ES-I3 (cell line): Measurements from ENCODE around the gene IRF4.
A peak's percentile ranks its signal among the peaks of the same experiment; 100 is the strongest.

ENCODE experiments used
- H3K36me3 ChIP-seq: 2 replicates; pipeline ENCODE4 v1.6.1; 2013; ENCODE audit warnings: mild to moderate bottlenecking, low read length, control low read depth, moderate library complexity; ENCODE audit not compliant: insufficient read depth
- H3K4me1 ChIP-seq: 2 replicates; pipeline ENCODE4 v1.6.1; 2013; ENCODE audit warnings: mild to moderate bottlenecking, control low read depth, low read length; ENCODE audit not compliant: insufficient read depth
- H3K9ac ChIP-seq: 2 replicates; pipeline ENCODE4 v1.6.1; 2013; ENCODE audit warnings: low read depth, mild to moderate bottlenecking, low read length, moderate library complexity
- H3K9me3 ChIP-seq: 2 replicates; pipeline ENCODE4 v1.6.1; 2013; ENCODE audit warnings: mild to moderate bottlenecking, low read length, moderate library complexity; ENCODE audit not compliant: control insufficient read depth, insufficient read depth

The IRF4 gene

DNA sequence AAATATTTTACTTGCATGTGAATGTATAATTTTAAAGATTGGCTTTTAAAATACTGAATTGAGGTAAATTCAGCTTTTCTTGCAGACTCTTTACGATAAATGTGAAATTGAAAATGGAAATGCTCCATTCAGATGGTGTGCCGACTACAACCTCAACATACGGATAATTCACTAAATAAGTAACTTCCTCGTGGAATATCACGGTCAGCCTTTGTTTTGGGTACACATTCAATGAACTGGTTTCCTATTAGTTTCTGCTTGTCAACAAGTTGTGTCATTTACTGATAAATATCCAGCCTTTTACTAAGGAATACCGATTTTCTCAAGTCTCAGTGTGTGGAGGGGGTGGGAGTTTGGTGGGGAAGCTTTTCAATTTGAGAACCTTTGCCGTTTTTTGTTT is 2.4 kb upstream of the IRF4 start:
- H3K9ac ChIP-seq = no peak overlapping the region

DNA sequence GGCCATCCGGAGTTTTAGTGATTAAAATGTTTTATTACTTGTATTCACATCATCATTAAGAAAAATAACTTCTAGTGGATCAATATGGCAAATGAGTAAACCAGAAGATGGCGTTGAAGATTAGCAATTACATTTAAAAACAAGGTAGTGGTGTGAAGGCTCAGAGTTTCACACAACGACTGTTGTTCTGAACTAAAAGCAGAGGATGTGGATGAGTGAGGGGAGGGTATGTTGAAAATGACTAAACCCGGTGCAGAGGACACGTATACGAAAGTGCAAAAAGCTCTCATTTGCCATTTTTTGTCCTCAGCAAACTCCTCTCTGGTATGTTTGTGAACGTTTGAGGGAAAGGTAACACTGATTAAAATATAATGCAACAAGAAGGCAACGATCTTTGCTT is 1.9 kb upstream of the IRF4 start:
- Histone ChIP-seq H3K9ac (no peak overlapping the region), H3K4me1 (no peaks in the 10 kb centered on the region), H3K9me3 (no peaks in the 10 kb centered on the region), H3K36me3 (no peaks in the 10 kb centered on the region)

More for the DNA sequence above, 2.4 kb upstream of the IRF4 start:
- Histone ChIP-seq H3K9me3 (no peaks in the 10 kb centered on the region), H3K4me1 (no peaks in the 10 kb centered on the region), H3K36me3 (no peaks in the 10 kb centered on the region)

DNA sequence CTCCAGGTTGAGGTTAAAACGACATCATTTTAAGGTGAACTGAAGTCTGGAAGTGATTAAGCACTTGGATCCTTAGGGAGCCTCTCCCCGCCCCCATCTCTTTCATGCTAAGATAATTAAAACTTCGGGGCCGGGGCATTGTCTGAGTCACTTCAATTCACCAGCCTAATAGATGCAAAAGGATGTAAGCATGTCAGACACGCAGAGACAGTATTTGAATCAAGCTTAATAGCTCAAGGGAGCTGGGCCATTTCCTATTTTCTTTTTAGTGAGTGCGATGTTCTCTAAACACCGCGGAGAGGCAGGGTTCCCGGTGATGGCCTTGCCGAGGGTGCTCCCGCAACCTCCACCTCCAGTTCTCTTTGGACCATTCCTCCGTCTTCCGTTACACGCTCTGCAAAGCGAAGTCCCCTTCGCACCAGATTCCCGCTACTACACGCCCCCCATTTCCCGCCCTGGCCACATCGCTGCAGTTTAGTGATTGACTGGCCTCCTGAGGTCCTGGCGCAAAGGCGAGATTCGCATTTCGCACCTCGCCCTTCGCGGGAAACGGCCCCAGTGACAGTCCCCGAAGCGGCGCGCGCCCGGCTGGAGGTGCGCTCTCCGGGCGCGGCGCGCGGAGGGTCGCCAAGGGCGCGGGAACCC is 516 bp upstream of the IRF4 start:
- Histone ChIP-seq H3K9ac (peak overlapping the region; percentile 49; the same call in 1 of the 2 replicates), H3K36me3 (no peaks in the 10 kb centered on the region), H3K9me3 (no peaks in the 10 kb centered on the region), H3K4me1 (no peaks in the 10 kb centered on the region)

DNA sequence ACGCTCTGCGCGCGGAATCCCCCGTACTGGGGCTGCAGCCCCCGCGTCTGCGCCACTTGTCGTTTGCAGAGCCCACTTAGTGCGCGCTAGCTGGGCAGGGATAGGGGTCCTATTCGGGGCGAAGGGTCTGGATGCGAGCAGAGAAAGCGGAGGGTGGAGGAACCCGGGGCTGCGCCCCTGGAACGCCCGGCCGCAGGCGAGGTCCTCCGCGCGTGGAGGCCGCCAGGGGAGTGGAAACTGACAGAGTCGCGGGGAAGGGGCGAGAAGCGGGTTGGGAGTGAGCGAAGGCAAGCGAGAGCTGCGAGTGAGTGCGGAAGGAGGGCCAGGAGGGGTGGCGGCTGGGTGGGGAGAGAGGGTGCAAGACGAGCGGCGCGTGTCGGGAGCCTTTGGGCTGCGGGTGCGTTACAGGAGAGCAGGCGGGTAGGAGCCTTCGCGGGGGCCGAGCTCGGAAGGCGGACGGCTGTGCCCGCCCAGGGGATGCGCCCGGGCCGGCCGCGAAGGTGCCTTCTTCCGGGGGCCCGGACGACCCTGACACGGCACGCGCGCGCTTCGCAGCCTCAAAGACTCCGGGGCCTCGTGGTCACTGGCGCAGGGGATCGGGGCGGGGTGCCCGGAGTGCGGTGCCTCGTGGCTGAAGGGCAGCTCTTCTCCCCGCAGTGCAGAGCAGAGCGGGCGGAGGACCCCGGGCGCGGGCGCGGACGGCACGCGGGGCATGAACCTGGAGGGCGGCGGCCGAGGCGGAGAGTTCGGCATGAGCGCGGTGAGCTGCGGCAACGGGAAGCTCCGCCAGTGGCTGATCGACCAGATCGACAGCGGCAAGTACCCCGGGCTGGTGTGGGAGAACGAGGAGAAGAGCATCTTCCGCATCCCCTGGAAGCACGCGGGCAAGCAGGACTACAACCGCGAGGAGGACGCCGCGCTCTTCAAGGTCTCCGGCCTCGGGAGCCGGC is 1.2 kb downstream of the IRF4 start:
- Histone ChIP-seq H3K4me1 (no peaks in the 10 kb centered on the region), H3K9ac (peak overlapping the region; percentile 59; the same call in 1 of the 2 replicates), H3K36me3 (no peaks in the 10 kb centered on the region)

DNA sequence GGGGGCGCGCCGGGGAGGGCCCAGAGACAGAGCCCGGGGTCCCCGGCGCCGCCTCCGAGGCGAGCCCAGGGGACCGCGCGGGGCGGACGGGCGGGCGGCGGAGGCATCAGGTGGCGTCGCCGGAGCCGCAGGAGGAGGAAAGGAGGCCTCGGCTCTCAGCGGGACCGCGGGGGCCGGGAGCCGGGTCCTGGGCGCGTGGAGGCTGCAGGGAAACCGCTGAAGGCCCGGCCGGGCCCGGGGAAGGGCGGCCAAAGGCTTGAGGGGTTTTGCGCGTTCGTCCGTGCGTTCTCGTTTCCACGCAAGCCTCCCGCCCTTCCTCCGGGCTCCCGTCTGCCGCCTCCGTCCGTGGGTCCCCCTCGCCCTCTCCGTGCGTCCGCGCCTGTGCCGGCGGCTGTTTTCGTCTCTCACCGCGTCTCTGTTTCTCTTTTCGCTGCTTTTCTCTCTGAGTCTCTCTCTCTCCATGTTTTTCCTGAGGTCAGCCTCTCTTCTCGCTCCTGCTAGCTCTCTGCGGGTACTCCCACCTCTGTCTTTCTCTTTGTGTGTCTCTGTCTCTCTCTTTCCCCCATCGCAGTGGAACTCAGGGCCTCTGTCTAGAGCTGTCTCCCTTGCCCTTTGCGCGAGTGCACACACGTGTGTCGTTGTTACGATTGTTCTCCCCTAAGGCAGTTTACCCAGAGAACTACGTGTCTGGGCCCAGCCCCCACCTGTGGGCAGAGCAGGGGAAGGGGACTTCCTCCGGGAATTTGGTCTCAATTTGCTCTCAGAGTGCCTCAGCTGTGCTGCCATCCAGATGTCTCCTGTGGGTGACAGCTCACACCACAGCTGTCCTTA is 2.1 kb downstream of the IRF4 start:
- no peaks in the 10 kb centered on the region for H3K9me3 ChIP-seq
- peak overlapping the region; percentile 59; the same call in 1 of the 2 replicates for H3K9ac ChIP-seq
- no peaks in the 10 kb centered on the region for H3K36me3 ChIP-seq
- no peaks in the 10 kb centered on the region for H3K4me1 ChIP-seq

More for the DNA sequence above, 1.2 kb downstream of the IRF4 start:
- H3K9me3 ChIP-seq = no peaks in the 10 kb centered on the region

DNA sequence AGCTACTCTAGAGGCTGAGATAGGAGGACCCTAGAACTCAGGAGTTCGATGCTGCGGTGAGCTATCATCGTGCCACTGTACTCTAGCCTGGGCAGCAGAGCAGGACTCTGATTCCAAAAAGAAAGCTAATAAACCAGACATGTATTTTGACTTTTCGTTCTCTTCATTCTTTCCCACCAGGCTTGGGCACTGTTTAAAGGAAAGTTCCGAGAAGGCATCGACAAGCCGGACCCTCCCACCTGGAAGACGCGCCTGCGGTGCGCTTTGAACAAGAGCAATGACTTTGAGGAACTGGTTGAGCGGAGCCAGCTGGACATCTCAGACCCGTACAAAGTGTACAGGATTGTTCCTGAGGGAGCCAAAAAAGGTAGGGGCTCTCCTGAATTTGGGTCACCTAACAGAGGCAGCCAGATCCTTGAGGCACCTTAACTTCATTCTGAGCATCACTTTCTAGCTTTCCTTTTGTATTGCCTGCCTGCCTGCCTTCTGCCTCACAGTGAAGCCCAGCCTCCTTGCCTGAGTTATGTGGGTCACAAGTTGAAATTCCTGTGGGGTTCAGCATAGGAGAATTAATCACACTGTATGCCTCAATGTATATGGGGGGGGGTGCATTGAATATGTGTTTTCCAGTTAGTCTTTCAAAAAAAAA is 3.2 kb downstream of the IRF4 start:
- H3K36me3 ChIP-seq = no peaks in the 10 kb centered on the region
- no peaks in the 10 kb centered on the region for H3K9me3 ChIP-seq
- H3K4me1 ChIP-seq = no peaks in the 10 kb centered on the region
- no peak overlapping the region for H3K9ac ChIP-seq

DNA sequence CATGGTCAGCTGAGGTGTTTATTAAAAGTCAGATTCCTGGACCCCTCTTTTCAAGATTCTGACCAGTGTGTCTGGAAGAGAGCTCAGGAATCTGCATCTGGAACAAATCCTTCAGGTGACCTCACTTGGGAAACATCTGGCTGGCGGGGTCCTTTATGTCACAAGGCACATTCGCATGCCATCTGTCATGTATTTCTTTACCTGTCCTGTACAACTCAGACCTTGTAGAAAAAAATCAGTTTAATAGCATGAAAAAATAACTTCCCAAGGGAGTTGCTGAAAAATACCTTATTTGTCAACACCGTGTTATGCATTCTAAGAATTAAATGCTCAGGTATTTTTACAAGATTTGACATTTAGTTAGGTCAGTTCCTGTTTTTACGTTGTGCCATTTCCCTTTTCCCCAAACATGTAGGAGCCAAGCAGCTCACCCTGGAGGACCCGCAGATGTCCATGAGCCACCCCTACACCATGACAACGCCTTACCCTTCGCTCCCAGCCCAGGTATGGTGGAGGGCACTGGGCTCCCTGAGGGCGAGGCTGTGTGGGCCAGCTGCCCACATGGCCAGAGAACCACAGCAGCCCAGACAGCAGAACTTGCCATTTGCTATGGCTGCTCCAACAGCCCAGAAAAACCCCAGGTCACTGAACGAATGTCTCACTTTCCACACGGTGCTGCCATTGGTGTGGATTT is 4.0 kb downstream of the IRF4 start:
- H3K9ac ChIP-seq = no peak overlapping the region
- no peaks in the 10 kb centered on the region for H3K36me3 ChIP-seq
- H3K4me1 ChIP-seq = no peaks in the 10 kb centered on the region
- H3K9me3 ChIP-seq = no peaks in the 10 kb centered on the region

DNA sequence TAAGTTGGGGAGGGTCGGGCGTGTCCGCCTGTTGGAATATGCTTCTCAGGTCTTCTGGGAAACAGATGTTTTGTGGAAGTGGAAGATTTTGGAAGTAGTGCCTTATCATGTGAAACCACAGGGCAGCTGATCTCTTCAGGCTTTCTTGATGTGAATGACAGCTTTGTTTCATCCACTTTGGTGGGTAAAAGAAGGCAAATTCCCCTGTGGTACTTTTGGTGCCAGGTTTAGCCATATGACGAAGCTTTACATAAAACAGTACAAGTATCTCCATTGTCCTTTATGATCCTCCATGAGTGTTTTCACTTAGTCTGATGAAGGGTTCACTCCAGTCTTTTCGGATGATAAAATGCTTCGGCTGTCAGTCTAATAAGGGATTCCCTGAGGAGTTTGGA is 4.6 kb downstream of the IRF4 start:
- Histone ChIP-seq H3K36me3 (no peaks in the 10 kb centered on the region), H3K9ac (no peak overlapping the region), H3K9me3 (no peaks in the 10 kb centered on the region), H3K4me1 (no peaks in the 10 kb centered on the region)

DNA sequence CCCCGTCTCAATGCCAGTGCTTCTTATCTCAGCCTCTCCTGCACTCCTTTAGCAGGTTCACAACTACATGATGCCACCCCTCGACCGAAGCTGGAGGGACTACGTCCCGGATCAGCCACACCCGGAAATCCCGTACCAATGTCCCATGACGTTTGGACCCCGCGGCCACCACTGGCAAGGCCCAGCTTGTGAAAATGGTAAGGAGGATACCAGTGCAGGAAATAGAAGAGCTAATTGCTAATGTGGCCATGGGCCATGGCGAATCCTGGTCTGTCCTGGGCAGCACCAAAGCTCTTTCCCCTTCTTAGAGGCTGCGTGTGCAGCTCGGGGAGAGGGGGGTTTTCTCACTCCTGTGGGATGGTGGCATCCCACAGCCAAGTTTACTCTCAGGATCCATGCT is 5.5 kb downstream of the IRF4 start:
- no peaks in the 10 kb centered on the region for H3K9me3 ChIP-seq
- no peaks in the 10 kb centered on the region for H3K36me3 ChIP-seq
- H3K9ac ChIP-seq = no peak overlapping the region
- no peaks in the 10 kb centered on the region for H3K4me1 ChIP-seq

DNA sequence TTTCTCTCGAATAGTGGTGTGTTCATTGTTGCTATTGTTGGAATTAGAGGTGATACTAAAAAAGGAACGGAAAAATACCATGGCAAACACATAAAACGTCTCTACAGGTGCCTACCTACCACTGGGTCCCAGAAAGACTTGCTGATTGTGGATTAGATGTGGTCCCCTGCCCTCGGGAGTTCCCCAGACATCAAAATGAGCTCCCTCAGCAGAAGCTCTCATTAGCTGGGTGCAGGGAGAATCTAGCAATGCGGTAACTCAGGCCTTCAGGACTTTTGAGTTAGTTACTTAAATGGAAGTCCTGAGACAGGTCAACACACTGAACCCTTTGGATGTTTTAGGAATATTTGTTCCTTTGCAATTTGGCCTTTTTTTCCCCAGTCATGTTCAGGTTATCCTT is 6.1 kb downstream of the IRF4 start:
- H3K9me3 ChIP-seq = no peaks in the 10 kb centered on the region
- no peaks in the 10 kb centered on the region for H3K36me3 ChIP-seq
- H3K9ac ChIP-seq = no peak overlapping the region
- H3K4me1 ChIP-seq = no peaks in the 10 kb centered on the region

DNA sequence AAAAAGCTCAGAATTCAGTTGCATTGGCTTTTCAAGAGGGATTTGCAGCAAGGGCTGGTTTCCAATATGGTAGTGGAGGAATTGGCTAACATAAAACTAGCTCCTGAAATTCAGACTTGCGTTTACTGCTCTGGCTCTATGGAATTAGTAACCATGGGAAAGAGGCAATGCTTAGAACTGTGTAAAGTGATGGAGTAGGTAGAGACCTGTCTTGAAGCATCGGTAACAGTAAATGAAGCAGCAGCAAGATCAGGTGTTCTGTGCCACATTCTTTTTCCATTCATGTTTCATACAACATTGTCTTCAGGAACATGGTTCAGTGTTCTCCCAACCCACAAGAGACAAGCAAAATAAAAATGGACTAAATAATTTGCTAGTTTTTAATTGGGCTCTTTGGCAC is 6.5 kb downstream of the IRF4 start:
- H3K36me3 ChIP-seq = no peaks in the 10 kb centered on the region
- H3K9me3 ChIP-seq = no peaks in the 10 kb centered on the region
- H3K9ac ChIP-seq = no peak overlapping the region
- no peaks in the 10 kb centered on the region for H3K4me1 ChIP-seq

DNA sequence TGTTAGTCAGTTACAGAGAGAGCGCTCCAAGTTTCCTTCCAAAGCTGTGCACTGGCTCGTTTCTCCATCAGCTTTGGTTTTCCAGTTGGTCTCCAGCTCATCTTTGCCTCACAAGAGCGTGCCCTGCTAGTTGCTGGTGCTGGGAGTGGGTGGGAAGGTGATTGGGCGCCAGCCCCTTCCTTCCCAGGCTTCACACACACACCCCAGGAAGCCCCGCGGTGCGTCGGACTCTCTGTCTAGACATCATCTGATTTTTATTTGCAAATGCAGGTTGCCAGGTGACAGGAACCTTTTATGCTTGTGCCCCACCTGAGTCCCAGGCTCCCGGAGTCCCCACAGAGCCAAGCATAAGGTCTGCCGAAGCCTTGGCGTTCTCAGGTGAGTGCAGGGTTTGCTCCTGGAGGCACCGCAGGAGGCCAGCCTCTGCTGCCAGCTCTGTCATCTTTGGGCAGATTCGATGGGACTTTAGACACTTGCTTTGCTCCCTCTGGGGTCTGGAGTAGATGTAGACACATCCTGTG is 7.1 kb downstream of the IRF4 start:
- H3K9me3 ChIP-seq = no peaks in the 10 kb centered on the region
- H3K9ac ChIP-seq = no peak overlapping the region
- no peaks in the 10 kb centered on the region for H3K36me3 ChIP-seq
- no peaks in the 10 kb centered on the region for H3K4me1 ChIP-seq

DNA sequence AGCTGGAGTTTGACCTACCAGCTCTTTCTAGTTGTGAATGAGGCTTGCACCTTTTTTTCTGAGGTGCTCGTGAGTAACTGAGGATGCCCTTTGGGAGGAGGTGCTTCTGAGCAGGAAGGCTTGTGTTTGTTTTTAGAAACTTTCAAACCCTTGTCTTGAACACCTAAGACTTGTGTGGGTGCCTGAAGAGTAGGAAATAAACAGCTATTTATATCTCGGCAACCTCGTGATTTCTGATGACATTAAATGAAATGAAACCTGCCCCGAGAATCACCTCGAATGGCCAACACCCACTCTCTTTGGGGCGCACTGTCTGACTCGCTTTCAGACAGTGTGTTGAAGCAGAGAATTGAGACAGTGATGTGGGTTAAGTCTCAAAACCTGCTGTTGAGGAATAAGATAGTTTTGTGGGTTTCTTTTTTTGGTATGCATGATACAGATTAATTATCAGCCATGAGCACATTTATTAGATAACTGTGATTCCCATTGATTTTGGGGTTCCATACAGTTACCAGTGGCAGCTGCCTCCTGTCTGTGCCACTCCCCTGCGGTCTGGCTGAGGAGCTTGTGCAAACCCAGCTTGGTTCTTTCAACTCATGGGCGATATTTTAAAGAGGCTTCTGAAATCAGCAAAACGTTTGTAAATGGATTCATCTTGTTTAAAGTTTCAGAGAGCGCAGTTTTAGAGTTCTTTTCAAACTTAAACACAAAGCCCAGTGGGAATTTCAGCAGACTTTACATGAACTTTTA is 8.4 kb downstream of the IRF4 start:
- Histone ChIP-seq H3K36me3 (no peaks in the 10 kb centered on the region), H3K4me1 (no peaks in the 10 kb centered on the region), H3K9ac (no peak overlapping the region), H3K9me3 (no peaks in the 10 kb centered on the region)
